ENCODE data around the gene UBE2L5. TPM values are rescaled to one million over a fixed set of nuclear protein-coding genes. Genes with fewer than 3 reads are reported as not detected.
A peak's percentile ranks its signal among the peaks of the same experiment; 100 is the strongest.

UBE2L5 gene
- total RNA-seq (2021; fragmentation: NEBNext Ultra II Directional; extraction: Animal tissue kit (Norgen Biotek cat#: 25700)) = 0.21 TPM in 1 of 2 replicates, not detected in the other
- not detected in 2 replicates for polyA plus RNA-seq (2011; rRNA removed)
- polyA plus RNA-seq (2011; cell fraction: cytosol; rRNA removed) = 0.10 TPM
- 0.07 TPM for polyA plus RNA-seq (2011; cell fraction: nucleus; rRNA removed)
- polyA plus RNA-seq (2012, experiment 1 of 2) = 0.52 to 0.81 TPM in 2 of 4 replicates, not detected in the others
- polyA plus RNA-seq (2012, experiment 2 of 2) = not detected
- polyA plus RNA-seq (2013, experiment 1 of 2) = 0.28 TPM
- polyA plus RNA-seq (2013, experiment 2 of 2) = 0.15 TPM
- polyA minus RNA-seq (2011; rRNA and poly(A)+ RNA removed) = not detected in 2 replicates
- polyA minus RNA-seq (2011; cell fraction: cytosol; rRNA and poly(A)+ RNA removed) = not detected
- not detected for polyA minus RNA-seq (2011; cell fraction: nucleus; rRNA and poly(A)+ RNA removed)
- long read RNA-seq, experiment 1 = 0 reads
- long read RNA-seq, experiment 2 = 0 reads

DNA sequence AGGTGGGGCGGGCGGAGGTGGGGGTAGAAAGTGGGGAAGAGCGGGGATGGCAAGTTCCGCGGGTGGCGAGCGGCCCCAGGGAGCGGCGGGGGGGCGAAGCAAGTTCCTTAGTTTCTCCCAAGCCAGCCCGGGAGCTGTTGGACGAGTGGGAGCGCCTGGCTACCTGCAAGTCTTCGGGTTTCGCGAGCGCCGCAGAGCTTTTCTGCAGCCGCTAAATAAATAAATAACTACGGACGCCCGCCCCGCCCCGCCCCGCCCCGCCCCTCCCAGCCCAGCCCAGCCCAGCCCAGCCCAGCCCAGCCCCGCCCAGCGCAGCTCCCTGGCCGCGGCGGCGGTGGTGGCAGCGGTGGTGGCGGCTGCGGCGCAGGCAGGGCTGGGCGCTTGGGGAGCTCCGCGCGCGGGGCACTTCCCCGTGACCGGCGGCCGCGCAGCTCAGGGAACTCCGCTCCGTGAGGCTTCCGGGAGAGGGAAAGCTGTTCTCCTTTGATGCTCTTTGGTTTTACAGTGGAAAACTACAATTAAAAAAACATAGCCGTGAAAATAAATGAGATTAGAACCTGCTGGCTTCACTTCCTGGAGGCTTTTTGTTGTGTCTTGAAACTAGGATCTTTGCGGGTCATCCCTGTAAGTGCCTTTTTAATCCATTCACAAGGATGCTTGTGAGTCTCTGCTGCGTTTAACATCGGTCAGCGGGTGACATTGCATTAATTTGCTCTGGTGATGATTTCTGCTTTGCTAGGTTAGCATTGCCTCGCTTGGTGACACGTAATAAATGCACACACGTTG is at the start of gene UBE2L5:
TSS of gene UBE2L5 (plus strand) at position 440 of the 786 bp plus-strand sequence. CDS start 5,498 bp downstream, outside the sequence.
- Histone ChIP-seq H3K27me3 (replicated peaks in 1 of 4; ENCODE audit: control insufficient read depth in 3 of 4, extremely low read depth in 1 of 4, insufficient read depth in 3 of 4, low read length in 3 of 4) (peaks cover 0 to 5% (median 0%) of the 10 kb centered on the region in 4 experiments; a peak in 4 of 7 replicates), H3K4me3 (ENCODE audit: extremely low read depth in 1 of 4, insufficient read depth in 2 of 4, low read depth in 3 of 4, low read length in 4 of 4) (peak within 1 kb of the TSS; percentile 73 to 83 (median 77)), H3K56ac (replicated peaks; ENCODE audit: insufficient read length, low read depth, low read length) (peak within 1 kb of the TSS; percentile 5), H2BK5ac (ENCODE audit: low read depth, low read length) (peak within 1 kb of the TSS; percentile 67; the same call in 1 of the 2 replicates), H2AK5ac (ENCODE audit: low read depth, low read length) (no peak within 1 kb of the TSS), H2AFZ (ENCODE audit: low read length) (peak within 1 kb of the TSS; percentile 68), H3K4ac (replicated peaks; ENCODE audit: insufficient read length, low read depth, low read length) (no peak within 1 kb of the TSS), H3K27ac (ENCODE audit: low read depth, low read length) (peak within 1 kb of the TSS; percentile 6; the same call in 1 of the 2 replicates), H2BK120ac (replicated peaks; ENCODE audit: low read depth, low read length) (no peak within 1 kb of the TSS), H4K91ac (replicated peaks; ENCODE audit: insufficient read length, low read length) (no peak within 1 kb of the TSS), H3K4me1 (replicated peaks in 1 of 4; ENCODE audit: control insufficient read depth in 3 of 4, insufficient read depth in 4 of 4, low read length in 3 of 4) (peaks cover 0 to 9% (median 5%) of the 10 kb centered on the region in 4 experiments; a peak in 6 of 7 replicates), H3K23ac (ENCODE audit: insufficient read length) (no peak within 1 kb of the TSS), H4K5ac (ENCODE audit: insufficient read length, low read depth, low read length) (peak within 1 kb of the TSS; percentile 74), H3K36me3 (ENCODE audit: control insufficient read depth in 2 of 4, insufficient read depth in 4 of 4, low read length in 3 of 4) (no peaks in the 10 kb centered on the region), H3K14ac (ENCODE audit: insufficient read length) (no peak within 1 kb of the TSS), H2BK15ac (ENCODE audit: low read length) (no peak within 1 kb of the TSS), H3K9me3 (ENCODE audit: insufficient read depth in 2 of 2, low read depth in 1 of 2, low read length in 1 of 2) (no peaks in the 10 kb centered on the region), H4K8ac (ENCODE audit: extremely low read depth, insufficient read depth, low read length) (peak within 1 kb of the TSS; percentile 36; the same call in 1 of the 2 replicates), H3K9ac (replicated peaks in 1 of 4; ENCODE audit: extremely low read depth in 1 of 4, low read depth in 3 of 4, low read length in 3 of 4) (peak within 1 kb of the TSS in 3 of 4 experiments; percentile 62 to 64 (median 63); a peak in 5 of 7 replicates), H2BK12ac (ENCODE audit: low read depth, low read length) (0 out of 2 replicates have a peak within 1 kb of the TSS, but pooled peaks have one; percentile 72), H4K20me1 (replicated peaks in 1 of 2; ENCODE audit: control insufficient read depth in 1 of 2, insufficient read depth in 2 of 2, low read length in 2 of 2) (no peaks in the 10 kb centered on the region), H3K79me1 (ENCODE audit: low read depth, low read length) (no peaks in the 10 kb centered on the region; the same call in 1 of the 2 replicates), H3K18ac (ENCODE audit: extremely low read depth, low read length) (no peak within 1 kb of the TSS; the same call in 1 of the 2 replicates), H3K23me2 (ENCODE audit: low read depth, low read length) (peaks cover 8% of the 10 kb centered on the region), H2BK20ac (ENCODE audit: low read length) (no peak within 1 kb of the TSS), H3K4me2 (ENCODE audit: insufficient read depth in 1 of 2, low read depth in 2 of 2, low read length in 2 of 2) (peak within 1 kb of the TSS; percentile 81 to 94), H3K79me2 (ENCODE audit: control insufficient read depth in 1 of 2, insufficient read depth in 2 of 2, low read length in 2 of 2) (no peaks in the 10 kb centered on the region)
- ChIA-PET POLR2A (ENCODE audit: partially characterized antibody) (interaction anchor here (0.7 to 1.3 kb wide), 9 partner anchors 14 to 115 kb away, joined by 3 to 6 read pairs (median 3); partner anchors contain the start of genes HMGB1 and KATNAL1), CTCF (ENCODE audit: partially characterized antibody) (interaction anchor here (0.7 kb wide), 1 partner anchor 14 kb away, joined by 3 read pairs; no protein-coding TSS in a partner anchor)
- FAIRE-seq = peak; percentile 69
- 4% methylated on average over 24 of the region's 57 CpGs; no CpG with 5 or more reads in 1 of the 2 experiments for WGBS, 2 experiments (ENCODE audit: extremely low coverage in 1 of 2, insufficient coverage in 1 of 2, insufficient read length in 1 of 2, insufficient replicate concordance in 2 of 2, low coverage in 1 of 2, low lambda C conversion rate in 2 of 2, missing lambda C conversion rate in 1 of 2)
- peak in 1 of 2 experiments; percentile 78 for DNase-seq (ENCODE audit: low read depth in 1 of 2, low spot score in 2 of 2)
- TF ChIP-seq POLR2A (IDR thresholded peaks at IDR 0.05; ENCODE audit: control extremely low read depth in 1 of 2, low read depth in 2 of 2, low read length in 2 of 2) (peak in 1 of 2 experiments; percentile 61; a peak in 1 of 3 replicates), PHF8 (conservative IDR thresholded peaks at IDR 0.05; ENCODE audit: low read depth, low read length) (peak; percentile 55), SUZ12 (IDR thresholded peaks at IDR 0.05; ENCODE audit: low read length) (no peak), TAF1 (IDR thresholded peaks at IDR 0.05; ENCODE audit: low read depth, low read length) (peak; percentile 57), BACH1 (IDR thresholded peaks at IDR 0.05; ENCODE audit: low read length) (peak; percentile 47; the same call in 1 of the 2 replicates), GTF2F1 (IDR thresholded peaks at IDR 0.05; ENCODE audit: borderline replicate concordance, low read depth, low read length) (no peak), TAF7 (optimal IDR thresholded peaks at IDR 0.05; ENCODE audit: borderline replicate concordance, low read depth, low read length) (peak; percentile 59), CREB1 (IDR thresholded peaks at IDR 0.05) (no peak), POLR2AphosphoS5 (IDR thresholded peaks at IDR 0.05; ENCODE audit: low read depth, low read length) (peak; percentile 56), KDM4A (IDR thresholded peaks at IDR 0.05; ENCODE audit: low read depth, low read length, severe bottlenecking) (peak; percentile 63)

Data from H1 (cell line).